CD4-positive, CD25-positive, alpha-beta regulatory T cell (primary cell): ENCODE measurements around the gene TMEM248. TPM values are rescaled to one million over a fixed set of nuclear protein-coding genes. Genes with fewer than 3 reads are reported as not detected.
"Not testable (repeated sequence)": the region's sequence is repeated elsewhere in the genome, so short reads cannot be mapped to it uniquely, and the experiment has no call there.

Experiments
- ATAC-seq, 2 donors: fragments of 150-1000 bp; cut with Tn5 transposase; one replicate each; pipeline ENCODE4 v1.10.0; 2021; ENCODE audit warnings: low read depth in 2 of 2, moderate number of reproducible peaks in 2 of 2, moderate library complexity in 1 of 2
- DNase-seq, 3 donors: peaks; one replicate each; pipeline versions ENCODE4 v3.0.0 to v3.0.0-alpha.2; 2012 to 2022; ENCODE audit warnings: mixed read lengths in 1 of 3
- H3K27ac ChIP-seq: one replicate; pipeline ENCODE4 v1.7.0; 2013; ENCODE audit warnings: mild to moderate bottlenecking, low read length; ENCODE audit not compliant: insufficient read depth, poor library complexity, severe bottlenecking
- H3K27me3 ChIP-seq: one replicate; pipeline ENCODE4 v1.7.0; 2013; ENCODE audit warnings: low read length; ENCODE audit not compliant: control insufficient read depth, insufficient read depth
- H3K36me3 ChIP-seq: one replicate; pipeline ENCODE4 v1.7.0; 2013; ENCODE audit warnings: mild to moderate bottlenecking, low read length, moderate library complexity; ENCODE audit not compliant: control insufficient read depth, insufficient read depth
- H3K4me1 ChIP-seq: 2 replicates; pipeline ENCODE4 v1.7.0; 2013; ENCODE audit warnings: mild to moderate bottlenecking, low read length; ENCODE audit not compliant: insufficient read depth, control insufficient read depth, poor library complexity, severe bottlenecking
- H3K4me3 ChIP-seq: one replicate; pipeline ENCODE4 v1.7.0; 2013; ENCODE audit warnings: low read depth, mild to moderate bottlenecking, low read length, moderate library complexity
- H3K9me3 ChIP-seq, 2 experiments: 1 replicate in 1 of 2; 2 replicates in 1 of 2; pipeline ENCODE4 v1.7.0; 2013; ENCODE audit warnings: low read length in 2 of 2, mild to moderate bottlenecking in 1 of 2, moderate library complexity in 1 of 2; ENCODE audit not compliant: control insufficient read depth in 2 of 2
- H3K27ac Mint-ChIP-seq, 3 donors: one replicate each; pipeline ENCODE4 v1.8.0; 2020 to 2022; ENCODE audit warnings: mild to moderate bottlenecking in 3 of 3, mixed read lengths in 3 of 3, moderate library complexity in 2 of 3
- H3K27me3 Mint-ChIP-seq: one replicate; pipeline ENCODE4 v1.8.0; 2022; ENCODE audit warnings: mild to moderate bottlenecking, mixed read lengths
- H3K36me3 Mint-ChIP-seq: one replicate; pipeline ENCODE4 v1.8.0; 2020; ENCODE audit warnings: mixed read lengths
- H3K4me1 Mint-ChIP-seq, 4 donors: one replicate each; pipeline ENCODE4 v1.8.0; 2020 to 2022; ENCODE audit warnings: mixed read lengths in 4 of 4, mild to moderate bottlenecking in 1 of 4
- H3K4me3 Mint-ChIP-seq, 4 donors: one replicate each; pipeline ENCODE4 v1.8.0; 2020 to 2022; ENCODE audit warnings: mild to moderate bottlenecking in 4 of 4, mixed read lengths in 4 of 4, moderate library complexity in 3 of 4
- H3K9me3 Mint-ChIP-seq, 7 donors: one replicate each; pipeline ENCODE4 v1.8.0; 2020 to 2022; ENCODE audit warnings: mixed read lengths in 7 of 7, mild to moderate bottlenecking in 3 of 7, moderate library complexity in 2 of 7
- polyA plus RNA-seq, 4 donors: library from polyadenylated mRNA; unstranded; fragments of 300-500 nt; fragmentation: Illumina TruSeq; gene quantifications; one replicate each; pipeline ENCODE4 v1.2.3, GENCODE V29; 2021
- total RNA-seq: library from RNA; stranded (reverse); gene quantifications from one replicate; pipeline ENCODE4 v1.2.3, GENCODE V29; 2022

Gene TMEM248
- total and polyA plus RNA-seq, 5 donors from 2014 or later: 87.3 to 152 (median 108) TPM

GRCh38 chr7:66994051-66994450 lies 73.0 kb downstream of the TMEM248 start:
- Mint-ChIP-seq H3K4me3 (peak overlapping the region; percentile 94 to 100 (median 98)), H3K4me1 (peaks cover 0 to 42% (median 17%) of the 10 kb centered on the region in 4 donors), H3K27ac (peak overlapping the region in 2 of 3 donors; percentile 99), H3K36me3 (peaks cover 18% of the 10 kb centered on the region)
- H3K9me3 Mint-ChIP-seq, DNase-seq, H3K27me3 ChIP-seq, H3K9me3 ChIP-seq, ATAC-seq, H3K27me3 Mint-ChIP-seq: not testable (repeated sequence)
- H3K4me3 ChIP-seq: peak overlapping the region; percentile 92
- H3K36me3 ChIP-seq: peaks cover 15% of the 10 kb centered on the region
- peak overlapping the region; percentile 98 for H3K27ac ChIP-seq
- peaks cover 11% of the 10 kb centered on the region for H3K4me1 ChIP-seq

DNA sequence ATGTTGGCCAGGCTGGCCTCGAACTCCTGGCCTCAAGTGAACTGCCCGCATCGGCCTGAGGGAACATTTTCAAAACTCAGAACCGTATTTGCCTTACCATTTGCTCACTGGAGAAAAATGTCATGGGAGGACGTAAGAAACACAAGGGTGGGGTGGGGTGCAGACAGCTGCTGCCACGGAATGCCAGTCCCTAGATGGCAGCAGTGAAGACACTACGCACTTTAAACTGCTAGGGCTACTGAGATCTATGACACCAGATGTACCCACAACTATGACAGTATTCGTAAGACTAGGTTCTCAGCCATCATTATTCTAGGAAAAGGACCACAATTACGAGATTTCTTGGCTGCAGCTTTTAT lies 73.6 kb downstream of the TMEM248 start:
- Histone ChIP-seq H3K4me1 (peaks cover 11% of the 10 kb centered on the region), H3K27ac (peak overlapping the region; percentile 98), H3K36me3 (peaks cover 14% of the 10 kb centered on the region), H3K4me3 (peak overlapping the region; percentile 92)
- H3K9me3 ChIP-seq, H3K27me3 Mint-ChIP-seq, H3K9me3 Mint-ChIP-seq, H3K27me3 ChIP-seq: not testable (repeated sequence)
- H3K36me3 Mint-ChIP-seq: peaks cover 18% of the 10 kb centered on the region
- peak overlapping the region; percentile 99 to 100 (median 99) for H3K27ac Mint-ChIP-seq
- ATAC-seq (peak; percentile 57 to 60), DNase-seq (peak; percentile 32 to 82 (median 75))
- H3K4me1 Mint-ChIP-seq: peaks cover 0 to 43% (median 17%) of the 10 kb centered on the region in 4 donors
- H3K4me3 Mint-ChIP-seq: peak overlapping the region; percentile 94 to 100 (median 98)

DNA sequence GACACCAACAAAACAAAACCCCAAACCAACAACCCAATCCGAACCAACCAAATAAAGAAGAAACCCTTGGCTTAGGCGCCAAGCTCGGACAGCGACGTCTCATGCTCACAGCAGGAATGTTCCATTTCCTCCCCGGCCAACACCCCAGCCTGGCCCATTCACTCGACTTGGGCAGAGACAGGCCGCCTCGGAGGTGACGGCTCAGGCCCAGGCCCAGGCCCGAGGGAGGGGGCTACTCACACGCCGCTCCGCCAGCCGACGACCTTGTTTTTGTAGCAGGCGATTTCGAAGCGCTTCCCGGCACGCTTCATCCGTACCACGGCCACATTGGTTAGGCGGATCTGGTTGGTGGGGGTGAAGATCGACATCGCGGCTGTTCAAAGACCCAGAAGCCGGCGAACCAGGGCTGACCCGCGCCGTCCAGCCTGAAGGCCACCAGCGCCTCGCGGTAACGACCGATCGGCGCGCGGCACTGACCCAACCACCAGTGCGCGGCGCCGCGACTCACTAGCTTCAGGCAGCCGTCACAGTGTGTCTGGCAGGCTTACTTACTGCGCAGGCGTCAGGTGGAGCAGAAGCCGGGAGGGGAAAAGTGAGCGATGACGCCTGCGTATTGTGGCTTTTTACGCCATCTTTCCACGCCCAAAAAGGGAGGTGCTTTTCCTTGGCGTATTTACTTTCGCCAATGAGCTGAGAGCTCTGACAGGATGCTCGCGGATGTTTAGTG lies 74.2 kb downstream of the TMEM248 start, which contains the start of gene SBDS:
SBDS (minus strand) TSS at position 537 of the 727 bp plus-strand sequence; CDS start at position 368, 169 bp downstream.
- Mint-ChIP-seq H3K4me1 (peaks cover 0 to 44% (median 17%) of the 10 kb centered on the region in 4 donors), H3K4me3 (peak within 1 kb of the TSS; percentile 94 to 100 (median 98)), H3K36me3 (peaks cover 18% of the 10 kb centered on the region), H3K27ac (peak within 1 kb of the TSS; percentile 99 to 100 (median 99))
- not testable (repeated sequence) for H3K27me3 ChIP-seq, H3K9me3 Mint-ChIP-seq, H3K27me3 Mint-ChIP-seq, H3K9me3 ChIP-seq
- Histone ChIP-seq H3K36me3 (peaks cover 16% of the 10 kb centered on the region), H3K27ac (peak within 1 kb of the TSS; percentile 98), H3K4me1 (peaks cover 11% of the 10 kb centered on the region), H3K4me3 (peak within 1 kb of the TSS; percentile 92)
- ATAC-seq: peak; percentile 51 to 57
- DNase-seq: peak; percentile 92 to 99 (median 97)

GRCh38 chr7:66996444-66997191 lies 75.6 kb downstream of the TMEM248 start, which contains the start of gene TYW1:
Gene TYW1, plus strand, starts transcription at chr7:66996833. Its CDS starts 146 bp downstream, at chr7:66996979.
- Histone ChIP-seq H3K4me1 (peaks cover 11% of the 10 kb centered on the region), H3K36me3 (peaks cover 15% of the 10 kb centered on the region), H3K4me3 (peak within 1 kb of the TSS; percentile 90), H3K27ac (peak within 1 kb of the TSS; percentile 98)
- Mint-ChIP-seq H3K27ac (peak within 1 kb of the TSS; percentile 97 to 99 (median 99)), H3K4me1 (peaks cover 6 to 48% (median 21%) of the 10 kb centered on the region in 4 donors), H3K36me3 (peaks cover 21% of the 10 kb centered on the region), H3K4me3 (peak within 1 kb of the TSS; percentile 94 to 100 (median 98))
- DNase-seq (peak; percentile 97 to 99 (median 98)), ATAC-seq (peak; percentile 87 to 90)
- not testable (repeated sequence) for H3K27me3 Mint-ChIP-seq, H3K9me3 Mint-ChIP-seq, H3K27me3 ChIP-seq, H3K9me3 ChIP-seq

GRCh38 chr7:67000601-67001258 lies 79.7 kb downstream of the TMEM248 start:
- not testable (repeated sequence) for ATAC-seq, H3K27ac ChIP-seq, H3K4me1 ChIP-seq, H3K27me3 Mint-ChIP-seq, H3K4me3 ChIP-seq, H3K36me3 ChIP-seq, H3K9me3 Mint-ChIP-seq, H3K9me3 ChIP-seq, H3K27me3 ChIP-seq
- peaks cover 6 to 42% (median 19%) of the 10 kb centered on the region in 4 donors for H3K4me1 Mint-ChIP-seq
- peak overlapping the region in 3 of 4 donors; percentile 44 to 88 (median 72) for H3K4me3 Mint-ChIP-seq
- peak in 2 of 3 donors; percentile 37 to 48 for DNase-seq
- peak overlapping the region in 1 of 3 donors; percentile 78 for H3K27ac Mint-ChIP-seq
- peaks cover 18% of the 10 kb centered on the region for H3K36me3 Mint-ChIP-seq

DNA sequence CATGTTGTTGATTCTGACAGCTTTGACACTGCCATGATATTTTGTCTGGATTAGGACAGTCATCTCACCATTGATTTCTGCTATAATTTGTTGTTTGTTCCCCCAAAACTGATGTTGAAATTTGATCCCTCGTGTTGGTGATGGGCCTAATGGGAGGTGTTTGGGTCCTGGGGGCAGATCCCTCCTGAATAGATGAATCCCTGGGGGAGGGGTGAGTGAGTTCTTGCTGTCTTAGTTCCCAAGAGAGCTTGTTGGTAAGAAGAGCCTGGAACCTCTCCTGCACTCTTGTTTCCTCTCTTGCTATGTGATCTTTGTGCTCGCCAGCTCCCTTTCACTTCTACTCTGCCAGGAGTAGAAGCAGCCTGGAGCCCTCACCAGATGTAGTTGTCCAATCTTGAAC lies 83.1 kb downstream of the TMEM248 start:
- not testable (repeated sequence) for ATAC-seq, H3K9me3 ChIP-seq, H3K27ac ChIP-seq, H3K27me3 Mint-ChIP-seq, H3K4me1 ChIP-seq, DNase-seq, H3K27me3 ChIP-seq, H3K9me3 Mint-ChIP-seq, H3K4me3 ChIP-seq, H3K27ac Mint-ChIP-seq
- peaks cover 29% of the 10 kb centered on the region for H3K36me3 Mint-ChIP-seq
- peak overlapping the region in 1 of 4 donors; percentile 65 for H3K4me3 Mint-ChIP-seq
- H3K36me3 ChIP-seq: peaks cover 23% of the 10 kb centered on the region
- peaks cover 6 to 27% (median 16%) of the 10 kb centered on the region in 4 donors for H3K4me1 Mint-ChIP-seq

GRCh38 chr7:67006965-67007364 lies 85.9 kb downstream of the TMEM248 start:
- H3K27me3 ChIP-seq: no peaks in the 10 kb centered on the region
- no peak for DNase-seq
- no peak overlapping the region for H3K27ac ChIP-seq
- no peaks in the 10 kb centered on the region for H3K4me1 ChIP-seq
- Mint-ChIP-seq H3K27me3 (no peaks in the 10 kb centered on the region), H3K27ac (no peak overlapping the region), H3K9me3 (no peaks in the 10 kb centered on the region), H3K36me3 (peaks cover 34% of the 10 kb centered on the region), H3K4me1 (peaks cover 0 to 20% (median 13%) of the 10 kb centered on the region in 4 donors), H3K4me3 (no peak overlapping the region)
- H3K36me3 ChIP-seq: peaks cover 36% of the 10 kb centered on the region
- no peak overlapping the region for H3K4me3 ChIP-seq
- H3K9me3 ChIP-seq: no peaks in the 10 kb centered on the region
- ATAC-seq: no peak
